ENCODE data around the gene SLC25A21. TPM values are rescaled to one million over a fixed set of nuclear protein-coding genes. Genes with fewer than 3 reads are reported as not detected.

Gene SLC25A21
- total RNA-seq, 1 donor = 1.3 TPM

GRCh38 chr14:36665887-36666415 lies 506.5 kb downstream of the SLC25A21 start:
- no peak overlapping the region for H3K4me3 ChIP-seq (ENCODE audit: low read depth, low read length)
- DNase-seq (ENCODE audit: low read depth) = no peak
- TF ChIP-seq CTCF (IDR thresholded peaks at IDR 0.05; ENCODE audit: insufficient read depth, low read depth, low read length) = no peak

- H3K4me3 ChIP-seq (ENCODE audit: low read depth, low read length) = no peak overlapping the region
- DNase-seq (ENCODE audit: low read depth) = no peak
- TF ChIP-seq CTCF (IDR thresholded peaks at IDR 0.05; ENCODE audit: insufficient read depth, low read depth, low read length) = no peak
These were observed 507.8 kb downstream of the SLC25A21 start for GRCh38 chr14:36664322-36665193.

GRCh38 chr14:36663404-36664321 lies 508.7 kb downstream of the SLC25A21 start:
- DNase-seq (ENCODE audit: low read depth) = no peak

GRCh38 chr14:36662543-36663403 lies 509.6 kb downstream of the SLC25A21 start:
- no peak overlapping the region for H3K4me3 ChIP-seq (ENCODE audit: low read depth, low read length)
- no peak for DNase-seq (ENCODE audit: low read depth)
- no peak for TF ChIP-seq CTCF (IDR thresholded peaks at IDR 0.05; ENCODE audit: insufficient read depth, low read depth, low read length)

More at GRCh38 chr14:36663404-36664321, 508.7 kb downstream of the SLC25A21 start:
- TF ChIP-seq CTCF (IDR thresholded peaks at IDR 0.05; ENCODE audit: insufficient read depth, low read depth, low read length) = no peak
- H3K4me3 ChIP-seq (ENCODE audit: low read depth, low read length) = no peak overlapping the region

GRCh38 chr14:36662258-36662542 lies 510.2 kb downstream of the SLC25A21 start:
- DNase-seq (ENCODE audit: low read depth) = no peak
- no peak overlapping the region for H3K4me3 ChIP-seq (ENCODE audit: low read depth, low read length)
- no peak for TF ChIP-seq CTCF (IDR thresholded peaks at IDR 0.05; ENCODE audit: insufficient read depth, low read depth, low read length)

Data from fibroblast of villous mesenchyme (primary cell).